ENCODE results near the gene RELA. TPM values are rescaled to one million over a fixed set of nuclear protein-coding genes. Genes with fewer than 3 reads are reported as not detected.

The RELA gene
- total and polyA plus RNA-seq, 7 experiments from 2014 or later = 54.6 to 303 (median 148) TPM

DNA sequence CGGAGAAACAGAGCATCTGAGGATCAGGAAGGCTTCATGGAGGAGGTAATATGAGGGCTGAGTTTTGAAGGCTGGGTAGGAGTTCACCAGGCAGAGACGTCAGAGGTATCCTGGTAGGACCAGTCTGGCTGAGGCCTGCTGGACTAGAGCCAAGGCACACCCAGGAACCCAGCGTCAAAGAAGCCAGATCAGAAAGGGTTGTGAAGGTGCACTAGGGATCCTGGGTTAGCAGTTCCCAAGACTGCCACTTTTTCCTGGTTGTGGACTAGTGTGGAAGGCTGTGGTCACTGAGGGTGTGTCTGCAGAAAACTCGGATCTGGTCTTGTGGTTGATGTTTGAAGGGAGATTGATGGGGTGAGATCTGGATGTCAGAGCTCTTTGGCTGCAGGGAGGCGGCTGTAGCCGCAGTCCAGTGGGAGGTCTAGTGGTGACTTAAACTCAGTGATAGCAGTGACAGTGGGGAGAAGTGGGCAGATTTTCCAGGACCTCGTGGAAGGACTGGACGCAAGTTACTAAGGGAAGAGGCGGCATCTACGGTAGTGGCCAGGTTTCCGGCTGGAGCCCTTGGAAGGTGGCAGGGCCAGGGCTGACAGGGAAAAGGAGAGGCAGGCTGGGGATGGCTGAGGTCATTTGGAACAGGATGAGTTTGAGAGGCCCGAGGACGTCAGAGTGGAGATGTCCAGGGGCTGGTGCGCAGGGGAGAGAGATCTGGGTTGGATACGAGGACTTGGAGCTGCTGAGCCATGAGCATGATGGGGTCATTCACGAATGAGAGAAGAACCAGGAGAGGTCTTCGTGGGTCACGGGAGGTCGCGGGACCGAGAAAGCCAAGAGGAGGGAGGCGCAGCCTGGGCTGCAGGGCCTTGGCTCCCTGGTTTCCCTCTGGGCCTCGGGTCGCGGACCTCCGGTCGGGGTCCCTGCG lies 10.9 kb downstream of the RELA start:
- peak overlapping the region; percentile 58 for H3K4me3 ChIP-seq (ENCODE audit: low read length)
- POLR2A ChIA-PET = interaction anchor here (0.6 to 11.6 kb wide), 22 partner anchors 10 to 1419 kb away, joined by 3 to 227 read pairs (median 5); partner anchors contain the start of genes CCDC85B, KAT5, KCNK7 and MALAT1
- no peaks in the 10 kb centered on the region for H3K27me3 ChIP-seq (ENCODE audit: control insufficient read depth in 2 of 2, insufficient read depth in 2 of 2, low read length in 2 of 2)
- H3K27ac Mint-ChIP-seq = peak overlapping the region; percentile 23 to 98 (median 97)
- ATAC-seq (no peak), DNase-seq (peak in 1 of 9 donors; percentile 42)
- H3K9me3 ChIP-seq (ENCODE audit: control insufficient read depth in 2 of 3, low read length in 3 of 3) = no peaks in the 10 kb centered on the region
- intact Hi-C loops (cut with micrococcal nuclease) = loop anchor here (1.0 to 5.0 kb wide), 11 partner anchors 14 to 400 kb away; partner anchors contain the start of genes PCNX3 (in 2 of the 2), SIPA1 (in 2 of the 2), CFL1 (in 1 of the 2) and KAT5 (in 1 of the 2)
- peaks cover 19 to 72% (median 29%) of the 10 kb centered on the region in 3 experiments for H3K36me3 ChIP-seq (ENCODE audit: control insufficient read depth in 2 of 3, insufficient read depth in 3 of 3, low read length in 3 of 3)
- H3K27ac ChIP-seq (ENCODE audit: low read depth, low read length) = peak overlapping the region; percentile 98
- H3K36me3 Mint-ChIP-seq = peaks cover 4 to 33% (median 16%) of the 10 kb centered on the region in 5 donors
- H3K9me3 Mint-ChIP-seq = peaks cover 0 to 9% (median 0%) of the 10 kb centered on the region in 11 donors
- peaks cover 25% of the 10 kb centered on the region in 2 donors for H3K4me1 ChIP-seq (ENCODE audit: control insufficient read depth in 2 of 2, insufficient read depth in 2 of 2, low read length in 2 of 2)
- H3K4me1 Mint-ChIP-seq = peaks cover 34 to 54% (median 43%) of the 10 kb centered on the region in 7 donors
- H3K27me3 Mint-ChIP-seq = no peaks in the 10 kb centered on the region
- CTCF ChIA-PET = interaction anchor here (0.6 to 1.5 kb wide), 5 partner anchors 9 to 393 kb away, joined by 3 to 4 read pairs (median 3); no protein-coding TSS in a partner anchor
- peak overlapping the region; percentile 70 to 94 (median 82) for H3K4me3 Mint-ChIP-seq

DNA sequence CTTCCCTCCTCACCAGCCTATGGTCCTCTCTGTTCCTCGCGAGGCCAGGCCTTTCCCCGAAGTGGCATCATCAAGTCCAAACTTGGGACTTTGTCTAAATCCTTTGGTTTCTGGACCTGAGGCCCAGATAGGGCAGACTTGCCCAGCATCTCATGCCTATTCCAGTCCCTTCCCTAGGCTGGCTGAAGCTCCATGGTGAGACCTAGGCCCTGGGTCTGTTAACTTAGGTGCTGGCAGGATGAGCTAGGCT lies 11.5 kb downstream of the RELA start:
- H3K27ac ChIP-seq (ENCODE audit: low read depth, low read length) = peak overlapping the region; percentile 98

DNA sequence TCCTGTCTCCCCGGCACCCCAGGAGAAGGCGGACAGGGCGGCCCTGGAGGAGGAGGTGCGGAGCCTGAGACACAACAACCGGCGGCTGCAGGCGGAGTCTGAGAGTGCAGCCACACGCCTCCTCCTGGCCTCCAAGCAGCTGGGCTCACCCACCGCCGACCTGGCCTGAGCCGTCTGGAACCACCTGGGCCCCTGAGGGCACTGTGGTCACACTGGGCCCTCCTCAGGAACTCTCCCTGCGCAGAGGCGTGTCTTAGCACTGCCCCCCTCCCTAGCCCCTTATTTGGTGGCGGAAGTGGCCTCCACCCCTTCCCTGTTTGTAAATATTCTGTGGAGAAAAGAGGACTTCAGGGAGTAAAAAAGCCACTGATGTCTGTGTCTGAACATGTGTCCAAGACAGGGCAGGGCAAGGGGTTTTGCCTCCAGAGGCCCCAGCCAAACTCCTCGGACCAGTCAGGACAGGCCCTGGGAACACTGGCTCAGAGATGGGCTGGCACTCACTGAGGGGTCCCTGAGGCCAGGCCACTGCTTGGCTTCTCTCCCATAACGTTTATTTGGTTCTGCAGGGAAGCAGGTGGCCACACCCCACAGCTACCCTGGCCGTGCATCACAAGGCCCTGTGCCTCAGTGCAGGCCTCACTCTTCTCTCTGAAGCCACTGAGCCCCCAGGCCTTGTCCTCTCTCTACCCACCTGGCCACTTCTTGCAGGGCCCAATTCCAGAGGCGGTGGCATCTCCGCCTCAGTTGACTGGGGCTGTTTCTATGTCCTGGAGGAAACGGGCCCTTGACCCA lies 12.0 kb downstream of the RELA start:
- ChIA-PET POLR2A (interaction anchor here (1.3 to 11.6 kb wide), 5 partner anchors 11 to 36 kb away, joined by 3 to 227 read pairs (median 52); partner anchors contain the start of genes MAP3K11, PCNX3, RELA and SIPA1), CTCF (interaction anchor here (0.7 to 1.3 kb wide), 2 partner anchors 283 to 394 kb away, joined by 3 read pairs; no protein-coding TSS in a partner anchor)
- intact Hi-C loops (cut with micrococcal nuclease) = loop anchor here in 1 of 2 donors (5.0 kb wide), 2 partner anchors 182 to 402 kb away; partner anchors contain the start of genes SF3B2 and SNX32
- no peak for ATAC-seq
- Histone ChIP-seq H3K27me3 (ENCODE audit: control insufficient read depth in 2 of 2, insufficient read depth in 2 of 2, low read length in 2 of 2) (no peaks in the 10 kb centered on the region), H3K27ac (ENCODE audit: low read depth, low read length) (peak overlapping the region; percentile 98), H3K36me3 (ENCODE audit: control insufficient read depth in 2 of 3, insufficient read depth in 3 of 3, low read length in 3 of 3) (peaks cover 19 to 72% (median 30%) of the 10 kb centered on the region in 3 experiments), H3K4me3 (ENCODE audit: low read length) (no peak overlapping the region), H3K9me3 (ENCODE audit: control insufficient read depth in 2 of 3, low read length in 3 of 3) (no peaks in the 10 kb centered on the region), H3K4me1 (ENCODE audit: control insufficient read depth in 2 of 2, insufficient read depth in 2 of 2, low read length in 2 of 2) (peaks cover 25% of the 10 kb centered on the region in 2 donors)
- H3K9me3 Mint-ChIP-seq = peaks cover 0 to 9% (median 0%) of the 10 kb centered on the region in 11 donors
- H3K36me3 Mint-ChIP-seq = peaks cover 0 to 26% (median 12%) of the 10 kb centered on the region in 5 donors
- peak overlapping the region; percentile 23 to 98 (median 97) for H3K27ac Mint-ChIP-seq
- peak overlapping the region in 1 of 10 donors; percentile 70 for H3K4me3 Mint-ChIP-seq
- peaks cover 32 to 45% (median 36%) of the 10 kb centered on the region in 7 donors for H3K4me1 Mint-ChIP-seq
- H3K27me3 Mint-ChIP-seq = no peaks in the 10 kb centered on the region
- DNase-seq = no peak

More for the DNA sequence above, 11.5 kb downstream of the RELA start:
- H3K9me3 ChIP-seq (ENCODE audit: control insufficient read depth in 2 of 3, low read length in 3 of 3) = no peaks in the 10 kb centered on the region
- intact Hi-C loops (cut with micrococcal nuclease) = loop anchor here in 1 of 2 donors (5.0 kb wide), 2 partner anchors 181 to 401 kb away; partner anchors contain the start of genes SF3B2 and SNX32
- Mint-ChIP-seq H3K4me1 (peaks cover 34 to 51% (median 40%) of the 10 kb centered on the region in 7 donors), H3K36me3 (peaks cover 2 to 28% (median 13%) of the 10 kb centered on the region in 5 donors), H3K4me3 (peak overlapping the region; percentile 70 to 94 (median 82)), H3K27me3 (no peaks in the 10 kb centered on the region), H3K27ac (peak overlapping the region; percentile 23 to 98 (median 97)), H3K9me3 (peaks cover 0 to 9% (median 0%) of the 10 kb centered on the region in 11 donors)
- DNase-seq (no peak), ATAC-seq (no peak)
- ChIA-PET CTCF (interaction anchor here (0.7 to 1.3 kb wide), 2 partner anchors 284 to 394 kb away, joined by 3 read pairs; no protein-coding TSS in a partner anchor), POLR2A (interaction anchor here (0.6 to 11.6 kb wide), 8 partner anchors 11 to 1418 kb away, joined by 3 to 227 read pairs (median 16); partner anchors contain the start of genes MAP3K11, PCNX3, RELA and SIPA1)
- H3K36me3 ChIP-seq (ENCODE audit: control insufficient read depth in 2 of 3, insufficient read depth in 3 of 3, low read length in 3 of 3) = peaks cover 19 to 72% (median 29%) of the 10 kb centered on the region in 3 experiments
- H3K4me1 ChIP-seq (ENCODE audit: control insufficient read depth in 2 of 2, insufficient read depth in 2 of 2, low read length in 2 of 2) = peaks cover 25% of the 10 kb centered on the region in 2 donors
- H3K4me3 ChIP-seq (ENCODE audit: low read length) = no peak overlapping the region
- H3K27me3 ChIP-seq (ENCODE audit: control insufficient read depth in 2 of 2, insufficient read depth in 2 of 2, low read length in 2 of 2) = no peaks in the 10 kb centered on the region

DNA sequence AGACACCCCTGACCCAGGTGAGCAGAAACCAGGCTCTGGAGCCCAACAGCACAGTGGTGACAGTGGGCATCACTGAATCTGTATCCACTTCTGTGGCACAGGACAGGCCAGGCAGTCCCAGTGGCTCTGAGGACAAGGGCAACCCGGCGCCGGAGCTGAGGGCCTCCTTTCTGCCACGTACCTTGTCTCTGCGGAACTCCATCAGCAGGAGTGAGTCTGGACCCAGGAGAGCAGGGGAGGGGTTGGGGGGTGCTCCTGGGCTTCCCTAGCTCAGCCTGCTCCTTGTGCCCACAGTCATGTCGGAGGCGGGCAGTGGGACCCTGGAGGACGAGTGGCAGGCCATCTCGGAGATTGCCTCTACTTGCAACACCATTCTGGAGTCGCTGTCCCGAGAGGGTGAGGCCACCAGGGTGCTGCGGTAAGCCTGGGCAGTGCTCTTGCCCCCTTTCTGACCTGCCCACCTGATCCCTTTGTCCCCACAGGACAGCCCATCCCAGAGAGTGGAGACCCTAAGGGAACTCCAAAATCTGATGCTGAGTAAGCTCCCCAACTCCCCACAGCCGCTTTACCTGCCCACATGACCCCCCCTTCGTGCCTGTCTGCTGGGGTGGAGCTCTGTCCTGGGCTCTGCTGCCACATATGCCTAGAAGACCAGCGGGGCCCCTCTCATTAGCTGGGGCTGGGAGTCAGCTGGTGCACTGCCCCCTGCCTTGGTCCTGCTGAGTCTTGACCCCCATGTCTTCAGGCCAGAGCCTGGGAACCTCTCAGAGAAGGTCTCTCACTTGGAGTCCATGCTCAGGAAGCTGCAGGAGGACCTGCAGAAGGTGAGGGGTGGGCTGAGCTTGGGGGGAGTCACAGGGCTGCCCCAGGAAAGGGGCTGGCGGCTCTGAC lies 12.8 kb downstream of the RELA start:
- no peaks in the 10 kb centered on the region for H3K9me3 ChIP-seq (ENCODE audit: control insufficient read depth in 2 of 3, low read length in 3 of 3)
- ChIA-PET CTCF (interaction anchor here (0.6 to 0.8 kb wide), 2 partner anchors 10 to 486 kb away, joined by 3 to 4 read pairs; no protein-coding TSS in a partner anchor), POLR2A (interaction anchor here (0.9 to 11.6 kb wide), 3 partner anchors 10 to 33 kb away, joined by 3 to 227 read pairs (median 88); partner anchors contain the start of genes RELA and SIPA1)
- Mint-ChIP-seq H3K36me3 (peaks cover 0 to 25% (median 11%) of the 10 kb centered on the region in 5 donors), H3K4me3 (no peak overlapping the region), H3K27me3 (no peaks in the 10 kb centered on the region), H3K4me1 (peaks cover 30 to 40% (median 32%) of the 10 kb centered on the region in 7 donors), H3K27ac (peak overlapping the region in 3 of 9 donors; percentile 38 to 59 (median 52)), H3K9me3 (peaks cover 0 to 9% (median 0%) of the 10 kb centered on the region in 11 donors)
- intact Hi-C loops (cut with micrococcal nuclease) = loop anchor here in 1 of 2 donors (5.0 kb wide), 2 partner anchors 182 to 402 kb away; partner anchors contain the start of genes SF3B2 and SNX32
- no peak overlapping the region for H3K4me3 ChIP-seq (ENCODE audit: low read length)
- H3K4me1 ChIP-seq (ENCODE audit: control insufficient read depth in 2 of 2, insufficient read depth in 2 of 2, low read length in 2 of 2) = peaks cover 25% of the 10 kb centered on the region in 2 donors
- H3K36me3 ChIP-seq (ENCODE audit: control insufficient read depth in 2 of 3, insufficient read depth in 3 of 3, low read length in 3 of 3) = peaks cover 25 to 72% (median 29%) of the 10 kb centered on the region in 3 experiments
- no peak overlapping the region for H3K27ac ChIP-seq (ENCODE audit: low read depth, low read length)
- ATAC-seq (no peak), DNase-seq (no peak)
- H3K27me3 ChIP-seq (ENCODE audit: control insufficient read depth in 2 of 2, insufficient read depth in 2 of 2, low read length in 2 of 2) = no peaks in the 10 kb centered on the region

DNA sequence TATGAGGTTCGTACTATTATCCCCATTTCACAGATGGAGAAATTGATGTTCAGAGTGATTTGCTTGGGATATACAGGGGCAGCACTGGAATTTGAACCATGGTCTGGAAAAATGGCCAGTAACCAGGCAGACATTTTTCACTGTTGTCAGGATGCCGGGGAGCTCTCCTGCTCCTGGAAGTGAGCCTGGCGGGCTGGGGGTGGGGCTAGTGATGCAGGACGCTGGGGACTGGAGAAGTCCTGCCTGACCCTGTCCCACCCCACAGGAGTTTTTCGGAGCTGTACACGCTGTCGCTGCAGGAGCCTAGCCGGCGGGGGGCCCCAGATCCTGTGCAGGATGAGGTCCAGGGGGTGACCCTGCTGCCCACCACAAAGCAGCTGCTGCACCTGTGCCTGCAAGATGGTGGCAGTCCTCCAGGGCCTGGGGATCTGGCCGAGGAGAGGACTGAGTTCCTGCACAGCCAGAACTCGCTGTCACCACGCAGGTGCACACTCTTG lies 13.7 kb downstream of the RELA start:
- Mint-ChIP-seq H3K27me3 (no peaks in the 10 kb centered on the region), H3K36me3 (peaks cover 0 to 23% (median 10%) of the 10 kb centered on the region in 5 donors), H3K4me3 (no peak overlapping the region), H3K4me1 (peaks cover 31 to 43% (median 35%) of the 10 kb centered on the region in 7 donors), H3K27ac (peak overlapping the region in 3 of 9 donors; percentile 10 to 75 (median 17)), H3K9me3 (peaks cover 0 to 9% (median 0%) of the 10 kb centered on the region in 11 donors)
- POLR2A ChIA-PET = interaction anchor here (0.9 to 11.6 kb wide), 4 partner anchors 9 to 63 kb away, joined by 3 to 227 read pairs (median 46); partner anchors contain the start of genes KAT5, RELA and SIPA1
- ATAC-seq (no peak), DNase-seq (no peak)
- H3K36me3 ChIP-seq (ENCODE audit: control insufficient read depth in 2 of 3, insufficient read depth in 3 of 3, low read length in 3 of 3) = peaks cover 29 to 72% (median 32%) of the 10 kb centered on the region in 3 experiments
- H3K4me3 ChIP-seq (ENCODE audit: low read length) = no peak overlapping the region
- H3K27ac ChIP-seq (ENCODE audit: low read depth, low read length) = no peak overlapping the region
- CTCF ChIA-PET = interaction anchor here (0.6 to 0.8 kb wide), 3 partner anchors 9 to 485 kb away, joined by 3 to 4 read pairs (median 3); no protein-coding TSS in a partner anchor
- no peaks in the 10 kb centered on the region for H3K27me3 ChIP-seq (ENCODE audit: control insufficient read depth in 2 of 2, insufficient read depth in 2 of 2, low read length in 2 of 2)
- H3K9me3 ChIP-seq (ENCODE audit: control insufficient read depth in 2 of 3, low read length in 3 of 3) = no peaks in the 10 kb centered on the region
- peaks cover 23 to 26% of the 10 kb centered on the region in 2 donors for H3K4me1 ChIP-seq (ENCODE audit: control insufficient read depth in 2 of 2, insufficient read depth in 2 of 2, low read length in 2 of 2)
- intact Hi-C loops (cut with micrococcal nuclease) = no loop called here
